H1 (cell line): ENCODE measurements around the gene APOC4. TPM values are rescaled to one million over a fixed set of nuclear protein-coding genes. Genes with fewer than 3 reads are reported as not detected.

Experiments used
- CTCF ChIA-PET: fragments of 300-600 bp; sonication (Branson Sonifier 250); formaldehyde crosslinking; loops from one replicate; lab custom pipeline; 2021; ENCODE audit not compliant: partially characterized antibody; lab: Charles Lee
- POLR2A ChIA-PET: fragments of 300-600 bp; sonication (Branson Sonifier 250); formaldehyde crosslinking; loops from one replicate; lab custom pipeline; 2021; ENCODE audit warnings: inconsistent platforms; ENCODE audit not compliant: partially characterized antibody; lab: Charles Lee
- DNase-seq, 2 experiments: peaks; one replicate each; pipeline versions ENCODE4 v3.0.0 to v3.0.0-alpha.2; 2010 to 2022; ENCODE audit warnings: low spot score in 2 of 2, low read depth in 1 of 2, mixed read lengths in 1 of 2
- FAIRE-seq: peaks from 2 replicates; lab custom pipeline; 2011; peaks lifted over from hg19 to GRCh38; lab: Jason Lieb, UNC
- H2AFZ ChIP-seq: 2 replicates; pipeline ENCODE4 v1.8.1; 2012; ENCODE audit warnings: low read length, inconsistent platforms
- H2AK5ac ChIP-seq: 2 replicates; pipeline ENCODE4 v1.6.1; 2013; ENCODE audit warnings: low read depth, low read length
- H2BK120ac ChIP-seq: replicated peaks from 2 replicates; pipeline ENCODE3; 2013; ENCODE audit warnings: low read depth, low read length, inconsistent platforms
- H2BK12ac ChIP-seq: 2 replicates; pipeline ENCODE4 v1.6.1; 2013; ENCODE audit warnings: low read depth, low read length
- H2BK15ac ChIP-seq: 2 replicates; pipeline ENCODE4 v1.6.1; 2013; ENCODE audit warnings: low read length
- H2BK20ac ChIP-seq: 2 replicates; pipeline ENCODE4 v1.6.1; 2013; ENCODE audit warnings: low read length
- H2BK5ac ChIP-seq: 2 replicates; pipeline ENCODE4 v1.6.1; 2013; ENCODE audit warnings: low read depth, low read length
- H3K14ac ChIP-seq: 2 replicates; pipeline ENCODE4 v1.6.1; 2013; ENCODE audit warnings: inconsistent platforms; ENCODE audit not compliant: insufficient read length
- H3K18ac ChIP-seq: 2 replicates; pipeline ENCODE4 v1.6.1; 2013; ENCODE audit warnings: low read length; ENCODE audit errors: extremely low read depth
- H3K23ac ChIP-seq: 2 replicates; pipeline ENCODE4 v1.6.1; 2013; ENCODE audit warnings: inconsistent platforms; ENCODE audit not compliant: insufficient read length
- H3K23me2 ChIP-seq: 2 replicates; pipeline ENCODE4 v1.6.1; 2013; ENCODE audit warnings: low read depth, low read length
- H3K27ac ChIP-seq: 2 replicates; pipeline ENCODE4 v1.6.1; 2011; ENCODE audit warnings: low read depth, low read length, inconsistent platforms
- H3K27me3 ChIP-seq, 4 experiments: replicated peaks in 1 of 4; 1 replicate in 1 of 4; 2 replicates in 3 of 4; pipeline versions ENCODE4 v1.6.1 to v1.8.1; 2011 to 2013; ENCODE audit warnings: low read length in 3 of 4, mild to moderate bottlenecking in 3 of 4, inconsistent platforms in 2 of 4, mixed read lengths in 2 of 4, moderate library complexity in 1 of 4; ENCODE audit not compliant: control insufficient read depth in 3 of 4, insufficient read depth in 3 of 4; ENCODE audit errors: extremely low read depth in 1 of 4
- H3K36me3 ChIP-seq, 4 experiments: 2 replicates each; pipeline versions ENCODE4 v1.6.1 to v1.8.1; 2011 to 2013; ENCODE audit warnings: mild to moderate bottlenecking in 4 of 4, low read length in 3 of 4, moderate library complexity in 2 of 4, control low read depth in 1 of 4, inconsistent platforms in 1 of 4; ENCODE audit not compliant: insufficient read depth in 4 of 4, control insufficient read depth in 2 of 4
- H3K4ac ChIP-seq: replicated peaks from 2 replicates; pipeline ENCODE3; 2013; ENCODE audit warnings: low read length, low read depth, mixed read lengths, inconsistent platforms; ENCODE audit not compliant: insufficient read length
- H3K4me1 ChIP-seq, 4 experiments: replicated peaks in 1 of 4; 1 replicate in 1 of 4; 2 replicates in 3 of 4; pipeline versions ENCODE4 v1.6.1 to v1.8.1; 2011 to 2013; ENCODE audit warnings: low read length in 3 of 4, inconsistent platforms in 2 of 4, mixed read lengths in 1 of 4; ENCODE audit not compliant: insufficient read depth in 4 of 4, control insufficient read depth in 3 of 4
- H3K4me2 ChIP-seq, 2 experiments: 2 replicates each; pipeline versions ENCODE4 v1.6.1 to v1.8.1; 2011 to 2013; ENCODE audit warnings: low read depth in 2 of 2, low read length in 2 of 2, control low read depth in 1 of 2, inconsistent platforms in 1 of 2, mild to moderate bottlenecking in 1 of 2; ENCODE audit not compliant: insufficient read depth in 1 of 2
- H3K4me3 ChIP-seq, 4 experiments: fragments of 200-600, 300-600 bp in 1 of 4; sonication (generic), shearing (Covaris generic), sonication (Bioruptor Twin) in 1 of 4; 2 replicates each; pipeline versions ENCODE4 v1.5.1 to v1.8.1; 2011 to 2016; ENCODE audit warnings: low read length in 4 of 4, low read depth in 3 of 4, control low read depth in 2 of 4, inconsistent platforms in 2 of 4, mild to moderate bottlenecking in 2 of 4, mixed read lengths in 1 of 4, moderate library complexity in 1 of 4; ENCODE audit not compliant: insufficient read depth in 2 of 4; ENCODE audit errors: extremely low read depth in 1 of 4
- H3K56ac ChIP-seq: replicated peaks from 2 replicates; pipeline ENCODE3; 2013; ENCODE audit warnings: low read depth, mild to moderate bottlenecking, mixed read lengths, low read length, inconsistent platforms; ENCODE audit not compliant: insufficient read length
- H3K79me1 ChIP-seq: 2 replicates; pipeline ENCODE4 v1.6.1; 2013; ENCODE audit warnings: low read depth, low read length, control low read depth
- H3K79me2 ChIP-seq, 2 experiments: 2 replicates each; pipeline versions ENCODE4 v1.6.1 to v1.8.1; 2012 to 2013; ENCODE audit warnings: low read length in 2 of 2, mild to moderate bottlenecking in 2 of 2, inconsistent platforms in 1 of 2; ENCODE audit not compliant: insufficient read depth in 2 of 2, control insufficient read depth in 1 of 2
- H3K9ac ChIP-seq, 4 experiments: replicated peaks in 1 of 4; 1 replicate in 1 of 4; 2 replicates in 3 of 4; pipeline versions ENCODE4 v1.6.1 to v1.8.1; 2011 to 2013; ENCODE audit warnings: low read depth in 3 of 4, low read length in 3 of 4, control low read depth in 2 of 4, mild to moderate bottlenecking in 2 of 4, moderate library complexity in 2 of 4, inconsistent platforms in 1 of 4; ENCODE audit errors: extremely low read depth in 1 of 4
- H3K9me3 ChIP-seq, 2 experiments: 2 replicates each; pipeline versions ENCODE4 v1.6.1 to v1.8.1; 2012 to 2013; ENCODE audit warnings: mild to moderate bottlenecking in 2 of 2, moderate library complexity in 2 of 2, control low read depth in 1 of 2, inconsistent platforms in 1 of 2, low read depth in 1 of 2, low read length in 1 of 2, mixed read lengths in 1 of 2; ENCODE audit not compliant: insufficient read depth in 2 of 2
- H4K20me1 ChIP-seq, 2 experiments: replicated peaks in 1 of 2; 2 replicates each; pipeline versions ENCODE3 to v1.8.1; 2011 to 2013; ENCODE audit warnings: inconsistent platforms in 2 of 2, low read length in 2 of 2, mild to moderate bottlenecking in 1 of 2; ENCODE audit not compliant: insufficient read depth in 2 of 2, control insufficient read depth in 1 of 2
- H4K5ac ChIP-seq: 2 replicates; pipeline ENCODE4 v1.6.1; 2013; ENCODE audit warnings: low read length, low read depth, mixed read lengths, inconsistent platforms; ENCODE audit not compliant: insufficient read length
- H4K8ac ChIP-seq: 2 replicates; pipeline ENCODE4 v1.8.0; 2013; ENCODE audit warnings: mild to moderate bottlenecking, moderate library complexity, low read length, inconsistent platforms; ENCODE audit not compliant: insufficient read depth; ENCODE audit errors: extremely low read depth
- H4K91ac ChIP-seq: replicated peaks from 2 replicates; pipeline ENCODE3; 2013; ENCODE audit warnings: low read length, mixed read lengths, inconsistent platforms; ENCODE audit not compliant: insufficient read length
- BRCA1 ChIP-seq: IDR thresholded peaks from 2 replicates; pipeline ENCODE4 v1.6.1; 2012; ENCODE audit warnings: low read depth, low read length, improper control_type of control experiment
- HDAC2 ChIP-seq, 2 experiments: fragments of 300-600 bp in 1 of 2; sonication (generic) in 1 of 2; IDR thresholded peaks; 2 replicates each; pipeline ENCODE4 v1.6.1; 2011 to 2012; ENCODE audit warnings: low read depth in 2 of 2, low read length in 2 of 2, mild to moderate bottlenecking in 2 of 2, moderate library complexity in 2 of 2, borderline replicate concordance in 1 of 2, inconsistent platforms in 1 of 2
- KDM4A ChIP-seq: IDR thresholded peaks from one replicate; pipeline ENCODE4 v1.7.1; 2012; ENCODE audit warnings: low read depth, mild to moderate bottlenecking, moderate library complexity, low read length, inconsistent platforms; ENCODE audit not compliant: severe bottlenecking
- SP4 ChIP-seq: IDR thresholded peaks from 2 replicates; pipeline ENCODE4 v1.6.1; 2012; ENCODE audit warnings: low read length, inconsistent platforms
- WGBS, 2 experiments: shearing (Covaris generic) in 1 of 2; methylation state at CpG; one replicate each; pipeline versions ENCODE4 v1.1.6 to v1.1.7; 2013 to 2015; ENCODE audit warnings: low lambda C conversion rate in 2 of 2, mixed read lengths in 2 of 2, inconsistent platforms in 1 of 2, low coverage in 1 of 2, missing lambda C conversion rate in 1 of 2; ENCODE audit not compliant: insufficient replicate concordance in 2 of 2, insufficient coverage in 1 of 2, insufficient read length in 1 of 2; ENCODE audit errors: extremely low coverage in 1 of 2, missing lambda C conversion rate in 1 of 2; 5-methylcytosine and 5-hydroxymethylcytosine counted together
- polyA plus RNA-seq, 7 experiments: library from polyadenylated mRNA; depleted of rRNA in 3 of 7; stranded (reverse) in 5 of 7; unstranded in 2 of 7; fragments of >200 nt in 5 of 7; fragments of 200-250 nt in 2 of 7; gene quantifications; 1 replicate in 5 of 7; 2 replicates in 1 of 7; 4 replicates in 1 of 7; pipeline versions ENCODE4 v1.2.1 to v1.2.3, GENCODE V29; 2011 to 2013; ENCODE audit warnings: missing spikeins in 2 of 7, mixed read lengths in 2 of 7
- total RNA-seq: library from RNA; stranded (reverse); fragmentation: NEBNext Ultra II Directional; extraction: Animal tissue kit (Norgen Biotek cat#: 25700); gene quantifications from 2 replicates; pipeline ENCODE4 v1.2.1, GENCODE V29; 2021

Gene APOC4
- total and polyA plus RNA-seq, 2 of the 8 experiments (the other 6 are each of a cell fraction or from before 2014, with no cell fraction given) = not detected

DNA sequence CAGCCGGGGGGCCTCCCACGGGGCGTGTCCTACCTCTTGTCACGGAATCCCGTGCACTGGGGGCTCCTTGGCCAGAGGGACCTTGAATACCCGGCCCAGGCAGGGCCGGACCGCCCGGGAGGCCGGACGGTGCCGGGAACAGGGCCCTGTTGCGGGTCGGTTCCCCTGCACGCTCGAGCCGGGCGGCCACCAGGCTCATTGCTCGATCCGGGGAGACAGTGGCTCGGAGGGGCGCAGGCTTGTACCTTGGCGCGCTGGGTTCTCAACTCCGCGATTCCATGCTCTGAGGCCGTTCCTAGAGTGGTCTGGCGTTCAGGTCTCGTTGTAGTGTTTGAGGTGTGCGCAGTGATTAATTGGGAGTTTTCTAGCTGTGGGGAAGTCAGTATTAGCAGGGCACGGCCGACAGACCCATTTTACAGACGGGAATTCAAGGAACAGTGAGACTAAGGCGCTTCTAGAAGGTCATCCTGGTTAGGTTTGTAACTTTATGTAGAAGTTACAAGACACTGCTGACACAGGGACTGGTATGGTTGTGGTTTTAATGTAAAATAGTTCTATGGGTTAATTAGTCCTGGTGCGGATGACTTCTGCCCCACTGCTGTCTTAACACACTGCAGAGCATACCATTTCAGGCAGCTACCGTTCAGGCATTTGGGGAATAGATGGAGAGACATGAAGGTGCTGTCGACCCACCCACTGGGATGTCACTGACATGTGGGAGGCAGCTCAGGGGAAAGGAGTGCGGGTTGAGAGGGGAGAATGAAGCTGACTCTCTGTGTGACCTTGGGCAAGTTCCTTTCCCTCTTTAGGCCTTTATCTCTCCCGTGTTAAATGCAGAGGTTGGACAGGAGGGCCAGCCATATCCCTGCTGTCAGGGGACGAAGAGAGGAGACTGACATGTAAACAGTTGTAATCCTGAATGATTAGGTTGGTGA is 13.7 kb downstream of the APOC4 start:
- Histone ChIP-seq H2BK20ac (no peak overlapping the region), H3K4ac (no peak overlapping the region), H3K18ac (no peak overlapping the region), H3K36me3 (peaks cover 0 to 2% (median 0%) of the 10 kb centered on the region in 4 experiments; a peak in 1 of 8 replicates), H3K4me2 (peak overlapping the region; percentile 78 to 84), H2BK15ac (no peak overlapping the region), H3K79me1 (peaks cover 24% of the 10 kb centered on the region), H3K4me1 (peaks cover 0 to 7% (median 6%) of the 10 kb centered on the region in 4 experiments; a peak in 6 of 7 replicates), H3K9ac (peak overlapping the region; percentile 82 to 97 (median 88)), H3K79me2 (peaks cover 31 to 57% of the 10 kb centered on the region in 2 experiments), H3K23me2 (peaks cover 12% of the 10 kb centered on the region; the same call in 1 of the 2 replicates), H3K23ac (no peak overlapping the region), H2AK5ac (0 out of 2 replicates have a peak overlapping the region, but pooled peaks have one; percentile 16), H4K91ac (no peak overlapping the region), H2BK120ac (no peak overlapping the region), H3K4me3 (peak overlapping the region; percentile 68 to 95 (median 86)), H4K20me1 (peaks cover 6 to 26% of the 10 kb centered on the region in 2 experiments), H2AFZ (no peak overlapping the region), H3K27me3 (no peaks in the 10 kb centered on the region), H4K8ac (peak overlapping the region; percentile 86), H2BK5ac (peak overlapping the region; percentile 35; the same call in 1 of the 2 replicates), H3K14ac (no peak overlapping the region), H2BK12ac (no peak overlapping the region), H3K9me3 (no peaks in the 10 kb centered on the region), H3K27ac (peak overlapping the region; percentile 35; the same call in 1 of the 2 replicates), H3K56ac (no peak overlapping the region), H4K5ac (no peak overlapping the region)
- DNase-seq (no peak), FAIRE-seq (no peak)
- ChIA-PET POLR2A (interaction anchor here (0.6 to 11.6 kb wide), 15 partner anchors 10 to 137 kb away, joined by 3 to 121 read pairs (median 7); partner anchors contain the start of genes APOC2, APOE, PPP1R37 and RELB), CTCF (interaction anchor here (0.6 to 4.2 kb wide), 3 partner anchors 33 to 104 kb away, joined by 3 to 17 read pairs (median 3); no protein-coding TSS in a partner anchor)
- no peak for TF ChIP-seq BRCA1
- peak; percentile 41 for TF ChIP-seq KDM4A
- TF ChIP-seq SP4 = no peak
- TF ChIP-seq HDAC2 (IDR thresholded peaks at IDR 0.05; ENCODE audit: borderline replicate concordance in 1 of 2, low read depth in 2 of 2, low read length in 2 of 2) = peak in 1 of 2 experiments; percentile 33; a peak in 1 of 4 replicates
- 23% methylated on average over 16 of the region's 40 CpGs; no CpG with 5 or more reads in 1 of the 2 experiments for WGBS, 2 experiments
